Gastroesophageal sphincter (tissue), 4 donors: ENCODE results near the gene LOXL4. TPM values are rescaled to one million over a fixed set of nuclear protein-coding genes. Genes with fewer than 3 reads are reported as not detected.

Experiments used
- ATAC-seq: fragments of 150-250 bp; one replicate; pipeline ENCODE4 v1.9.1; 2016; ENCODE audit warnings: mild to moderate bottlenecking, moderate library complexity
- H3K27ac ChIP-seq, 4 donors: fragments of 200-600 bp; sonication (generic) in 3 of 4; 1 replicate in 3 of 4; 2 replicates in 1 of 4; pipeline ENCODE4 v1.5.1; 2016 to 2019
- H3K27me3 ChIP-seq: fragments of 200-600 bp; sonication (generic); one replicate; pipeline ENCODE4 v1.5.1; 2019
- H3K36me3 ChIP-seq, 2 donors: fragments of 200-600 bp; sonication (generic); one replicate each; pipeline ENCODE4 v1.5.1; 2019; ENCODE audit warnings: control low read depth in 1 of 2
- H3K4me1 ChIP-seq, 3 donors: fragments of 200-600 bp; sonication (generic); 1 replicate in 2 of 3; 2 replicates in 1 of 3; pipeline ENCODE4 v1.5.1; 2016 to 2019; ENCODE audit warnings: control low read depth in 2 of 3
- H3K4me3 ChIP-seq, 2 donors: fragments of 200-600 bp; sonication (generic); one replicate each; pipeline ENCODE4 v1.5.1; 2019; ENCODE audit warnings: mild to moderate bottlenecking in 1 of 2, moderate library complexity in 1 of 2
- H3K9me3 ChIP-seq, 3 donors: fragments of 200-600 bp; sonication (generic); one replicate each; pipeline ENCODE4 v1.5.1; 2017 to 2019; ENCODE audit warnings: control low read depth in 2 of 3
- CTCF ChIP-seq, 4 experiments: fragments of 200-600 bp in 2 of 4; fragments of 450-650 bp in 2 of 4; sonication (generic) in 1 of 4; IDR thresholded peaks; one replicate each; pipeline ENCODE4 v1.5.1; 2017 to 2019; ENCODE audit warnings: antibody characterized with exemption in 4 of 4, mild to moderate bottlenecking in 2 of 4, moderate library complexity in 2 of 4
- EP300 ChIP-seq: sonication (generic); formaldehyde crosslinking; IDR thresholded peaks from one replicate; pipeline ENCODE4 v1.6.1; 2017; ENCODE audit warnings: antibody characterized with exemption, mild to moderate bottlenecking
- POLR2A ChIP-seq, 2 donors: fragments of 450-650 bp; IDR thresholded peaks; one replicate each; pipeline ENCODE4 v1.6.1; 2017; ENCODE audit warnings: antibody characterized with exemption in 2 of 2, mild to moderate bottlenecking in 2 of 2, moderate library complexity in 1 of 2
- POLR2AphosphoS5 ChIP-seq: sonication (generic); formaldehyde crosslinking; IDR thresholded peaks from one replicate; pipeline ENCODE4 v1.6.1; 2017; ENCODE audit warnings: antibody characterized with exemption
- WGBS, 2 donors: methylation state at CpG; one replicate each; pipeline ENCODE4 v1.1.5; 2018; ENCODE audit warnings: low coverage in 1 of 2; 5-methylcytosine and 5-hydroxymethylcytosine counted together
- total RNA-seq, 4 donors: library from RNA; depleted of rRNA; stranded (reverse); fragments of >200 nt; gene quantifications; one replicate each; pipeline ENCODE4 v1.1.0, GENCODE V29; 2016

LOXL4 gene
- total RNA-seq, 4 donors from 2014 or later: 10.6 to 20.7 (median 16.3) TPM

GRCh38 chr10:98312822-98313221 is 44.8 kb upstream of the LOXL4 start:
- no peak for TF ChIP-seq EP300
- no peak for TF ChIP-seq POLR2AphosphoS5
- TF ChIP-seq CTCF (IDR thresholded peaks at IDR 0.05): no peak
- TF ChIP-seq POLR2A (IDR thresholded peaks at IDR 0.05): no peak
- H3K27me3 ChIP-seq: no peaks in the 10 kb centered on the region
- ATAC-seq: no peak
- peaks cover 0 to 21% (median 6%) of the 10 kb centered on the region in 3 donors for H3K4me1 ChIP-seq
- H3K27ac ChIP-seq: no peak overlapping the region
- WGBS, 2 donors: 81 to 93% methylated on average over 2 to 3 of the region's 5 CpGs
- H3K36me3 ChIP-seq: no peaks in the 10 kb centered on the region
- no peaks in the 10 kb centered on the region for H3K9me3 ChIP-seq
- no peak overlapping the region for H3K4me3 ChIP-seq

GRCh38 chr10:98312349-98312748 is 44.4 kb upstream of the LOXL4 start:
- Histone ChIP-seq H3K4me1 (peaks cover 0 to 21% (median 6%) of the 10 kb centered on the region in 3 donors), H3K36me3 (no peaks in the 10 kb centered on the region), H3K4me3 (no peak overlapping the region), H3K9me3 (no peaks in the 10 kb centered on the region), H3K27me3 (no peaks in the 10 kb centered on the region), H3K27ac (no peak overlapping the region)
- 88% methylated on average over 3 of the region's 3 CpGs; no CpG with 5 or more reads in 1 of the 2 donors for WGBS, 2 donors
- TF ChIP-seq EP300 (no peak), POLR2A (IDR thresholded peaks at IDR 0.05) (no peak), POLR2AphosphoS5 (no peak), CTCF (IDR thresholded peaks at IDR 0.05) (no peak)
- ATAC-seq: no peak

- TF ChIP-seq EP300: no peak
- H3K27me3 ChIP-seq: no peaks in the 10 kb centered on the region
- H3K9me3 ChIP-seq: no peaks in the 10 kb centered on the region
- no peak overlapping the region for H3K27ac ChIP-seq
- peaks cover 0 to 11% (median 6%) of the 10 kb centered on the region in 3 donors for H3K4me1 ChIP-seq
- WGBS, 2 donors: 88 to 94% methylated on average over 5 of the region's 8 CpGs
- no peak overlapping the region for H3K4me3 ChIP-seq
- no peak for ATAC-seq
- no peaks in the 10 kb centered on the region for H3K36me3 ChIP-seq
Measured at GRCh38 chr10:98310701-98311100, 42.7 kb upstream of the LOXL4 start.

DNA sequence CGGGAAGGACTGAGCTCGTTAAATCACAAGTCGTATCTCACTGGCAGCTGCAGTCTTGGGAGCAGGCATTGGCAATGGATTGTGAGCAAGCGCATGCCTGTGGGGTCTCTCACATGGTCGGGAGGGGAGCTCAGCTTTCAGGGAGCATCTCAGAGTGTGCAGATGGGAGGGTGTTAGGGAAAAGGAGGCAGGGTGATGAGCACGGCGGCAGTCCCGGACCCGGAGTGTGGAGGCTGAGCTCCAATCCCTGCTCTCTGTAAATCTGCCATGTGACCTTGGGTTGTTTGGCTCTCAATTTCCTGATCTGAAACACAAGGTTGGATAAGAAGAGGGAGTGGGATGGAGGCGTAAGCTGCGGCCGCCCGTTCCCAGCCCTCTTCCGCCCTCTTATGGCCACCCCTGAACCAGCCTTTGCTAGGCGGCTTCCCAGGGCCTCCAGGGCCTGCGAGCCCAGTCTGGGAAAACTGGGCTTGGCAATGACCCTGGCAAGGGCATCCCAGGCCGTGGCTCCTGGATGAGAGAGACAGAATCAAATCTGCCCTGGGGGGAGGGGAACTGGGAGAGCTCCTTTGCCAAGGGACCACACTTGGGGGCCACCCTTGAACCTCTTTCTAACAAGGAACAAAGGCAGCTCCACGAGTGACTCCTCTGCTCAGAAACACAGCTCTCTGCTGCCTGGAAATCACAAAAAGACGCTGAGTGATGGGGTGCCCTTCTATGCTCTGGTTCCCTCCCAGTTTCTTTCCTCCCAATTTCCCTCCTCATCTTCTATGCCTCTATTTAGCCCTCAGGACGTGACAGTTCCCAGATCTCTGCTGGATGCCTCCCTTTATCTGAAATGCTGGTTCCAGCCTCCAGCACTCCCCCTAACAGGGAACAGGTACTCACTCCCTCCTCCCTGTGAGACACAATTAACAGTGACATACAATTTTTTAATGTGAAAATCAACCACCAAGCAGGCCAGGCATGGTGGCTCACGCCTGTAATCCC is 41.7 kb upstream of the LOXL4 start:
- peak; percentile 68 to 89 (median 83) for TF ChIP-seq CTCF (IDR thresholded peaks at IDR 0.05)
- no peak for TF ChIP-seq POLR2A (IDR thresholded peaks at IDR 0.05)
- TF ChIP-seq POLR2AphosphoS5: no peak
- TF ChIP-seq EP300: no peak
- ATAC-seq: peak; percentile 92
- H3K9me3 ChIP-seq: no peaks in the 10 kb centered on the region
- no peaks in the 10 kb centered on the region for H3K36me3 ChIP-seq
- H3K27ac ChIP-seq: no peak overlapping the region
- peak overlapping the region in 1 of 2 donors; percentile 23 for H3K4me3 ChIP-seq
- H3K27me3 ChIP-seq: no peaks in the 10 kb centered on the region
- H3K4me1 ChIP-seq: peaks cover 0 to 11% (median 6%) of the 10 kb centered on the region in 3 donors
- WGBS, 2 donors: 26 to 58% methylated on average over 3 to 10 of the region's 21 CpGs

DNA sequence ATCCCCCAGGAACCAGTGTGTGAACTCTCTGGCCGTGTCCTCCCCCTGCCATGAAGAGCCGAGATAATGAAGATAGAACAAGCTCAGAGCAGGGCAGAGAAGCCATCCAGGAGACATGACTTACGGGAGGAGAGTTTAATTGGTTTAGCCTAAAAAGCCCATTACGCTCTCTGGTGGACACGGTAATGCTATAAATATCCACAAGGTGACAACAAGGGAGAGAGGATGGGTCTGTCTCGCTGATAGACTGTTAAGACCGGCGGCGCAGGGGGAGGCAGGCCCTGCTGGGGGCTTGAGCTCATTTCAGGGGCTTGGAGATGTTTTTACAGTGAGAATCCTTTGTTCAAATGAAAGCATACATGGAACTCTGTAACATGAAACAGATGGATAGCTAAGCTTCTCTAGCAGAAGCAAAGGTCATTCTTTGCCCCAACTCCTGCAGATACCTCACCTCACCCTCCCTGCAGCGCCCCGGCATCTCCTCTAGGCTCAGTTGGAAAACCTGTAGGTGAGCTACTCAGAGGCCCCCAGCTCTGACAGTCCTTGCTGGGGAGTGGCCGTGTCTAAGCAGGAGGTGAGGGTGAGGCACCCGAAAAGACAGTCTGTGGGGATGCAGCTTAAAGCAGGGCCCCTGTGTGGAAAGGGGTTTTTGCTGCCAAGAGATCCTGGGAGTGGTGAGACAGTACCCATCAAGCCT is 40.8 kb upstream of the LOXL4 start:
- Histone ChIP-seq H3K4me1 (peaks cover 0 to 11% (median 6%) of the 10 kb centered on the region in 3 donors), H3K27me3 (no peaks in the 10 kb centered on the region), H3K27ac (no peak overlapping the region), H3K9me3 (no peaks in the 10 kb centered on the region), H3K4me3 (peak overlapping the region in 1 of 2 donors; percentile 23), H3K36me3 (no peaks in the 10 kb centered on the region)
- TF ChIP-seq POLR2AphosphoS5 (no peak), POLR2A (IDR thresholded peaks at IDR 0.05) (no peak), EP300 (no peak), CTCF (IDR thresholded peaks at IDR 0.05) (no peak)
- ATAC-seq: peak; percentile 16
- WGBS, 2 donors: 61 to 68% methylated on average over 6 of the region's 13 CpGs
